Omental fat pad (tissue), 4 donors: ENCODE measurements around the gene SCFD2. TPM values are rescaled to one million over a fixed set of nuclear protein-coding genes. Genes with fewer than 3 reads are reported as not detected.

Source experiments
- ATAC-seq: fragments of 150-250 bp; one replicate; pipeline ENCODE4 v1.9.1; 2016; ENCODE audit warnings: mild to moderate bottlenecking, moderate library complexity; ENCODE audit not compliant: low FRiP score
- DNase-seq: peaks from one replicate; pipeline ENCODE4 v3.0.0-alpha.2; 2019; ENCODE audit warnings: low spot score
- total RNA-seq, 4 donors: library from RNA; depleted of rRNA; stranded (reverse); fragments of >200 nt; gene quantifications; one replicate each; pipeline ENCODE4 v1.1.0, GENCODE V29; 2016
- TF ChIP-seq, protein P1 (sequence below), 3 donors: fragments of 450-650 bp; IDR thresholded peaks; one replicate each; pipeline ENCODE4 v1.5.1; 2016 to 2017; ENCODE audit warnings: antibody characterized with exemption in 3 of 3, mild to moderate bottlenecking in 3 of 3, moderate library complexity in 2 of 3

Gene SCFD2
- total RNA-seq, 4 donors from 2014 or later, result 26.4 to 65.6 (median 28.4) TPM

DNA sequence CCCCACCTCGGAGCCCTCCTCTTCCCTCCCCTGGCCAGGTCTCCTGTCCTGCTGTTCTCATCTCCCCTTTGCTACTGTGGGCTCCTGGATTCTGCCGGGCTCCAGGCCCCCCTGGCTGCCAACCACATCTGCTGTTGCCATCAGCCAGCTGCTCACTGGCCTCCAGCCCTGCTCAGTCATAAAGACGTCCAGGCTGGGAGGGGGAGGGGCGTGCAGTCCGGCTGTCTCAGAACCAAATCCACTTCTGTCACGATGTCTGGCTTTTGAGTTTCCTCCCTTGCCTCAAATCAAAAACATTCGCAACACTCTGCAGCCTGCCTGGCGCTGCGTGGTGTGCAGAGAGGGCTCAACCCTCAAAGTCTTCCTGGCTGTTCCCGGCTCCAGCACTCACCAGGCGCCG, 496.7 kb downstream of the SCFD2 start:
- no peak for ATAC-seq
- DNase-seq, result no peak
- TF ChIP-seq, protein P1, sequence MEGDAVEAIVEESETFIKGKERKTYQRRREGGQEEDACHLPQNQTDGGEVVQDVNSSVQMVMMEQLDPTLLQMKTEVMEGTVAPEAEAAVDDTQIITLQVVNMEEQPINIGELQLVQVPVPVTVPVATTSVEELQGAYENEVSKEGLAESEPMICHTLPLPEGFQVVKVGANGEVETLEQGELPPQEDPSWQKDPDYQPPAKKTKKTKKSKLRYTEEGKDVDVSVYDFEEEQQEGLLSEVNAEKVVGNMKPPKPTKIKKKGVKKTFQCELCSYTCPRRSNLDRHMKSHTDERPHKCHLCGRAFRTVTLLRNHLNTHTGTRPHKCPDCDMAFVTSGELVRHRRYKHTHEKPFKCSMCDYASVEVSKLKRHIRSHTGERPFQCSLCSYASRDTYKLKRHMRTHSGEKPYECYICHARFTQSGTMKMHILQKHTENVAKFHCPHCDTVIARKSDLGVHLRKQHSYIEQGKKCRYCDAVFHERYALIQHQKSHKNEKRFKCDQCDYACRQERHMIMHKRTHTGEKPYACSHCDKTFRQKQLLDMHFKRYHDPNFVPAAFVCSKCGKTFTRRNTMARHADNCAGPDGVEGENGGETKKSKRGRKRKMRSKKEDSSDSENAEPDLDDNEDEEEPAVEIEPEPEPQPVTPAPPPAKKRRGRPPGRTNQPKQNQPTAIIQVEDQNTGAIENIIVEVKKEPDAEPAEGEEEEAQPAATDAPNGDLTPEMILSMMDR (IDR thresholded peaks at IDR 0.05), result no peak

DNA sequence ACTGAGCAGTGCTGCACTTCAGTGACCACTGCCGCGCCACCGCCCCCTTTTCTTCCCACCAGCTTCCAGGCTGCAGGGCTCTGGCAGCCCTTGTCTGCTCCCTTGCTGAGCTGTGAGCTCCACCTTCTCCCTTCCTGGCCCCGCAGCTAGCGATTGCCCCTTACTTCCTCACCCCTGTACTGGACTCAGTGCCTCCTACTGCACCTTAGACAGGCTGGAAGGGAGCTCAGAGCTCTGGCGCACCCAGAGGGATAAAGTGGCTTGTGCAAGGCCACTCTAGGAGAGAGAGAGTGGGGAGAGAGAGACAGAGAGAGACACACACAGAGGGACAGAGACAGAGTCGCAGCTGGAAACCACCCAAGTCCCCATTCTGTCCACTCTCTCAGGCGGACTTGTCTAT, 497.7 kb downstream of the SCFD2 start:
- ATAC-seq (no peak), DNase-seq (no peak)
- TF ChIP-seq, protein P1 (IDR thresholded peaks at IDR 0.05), result no peak

DNA sequence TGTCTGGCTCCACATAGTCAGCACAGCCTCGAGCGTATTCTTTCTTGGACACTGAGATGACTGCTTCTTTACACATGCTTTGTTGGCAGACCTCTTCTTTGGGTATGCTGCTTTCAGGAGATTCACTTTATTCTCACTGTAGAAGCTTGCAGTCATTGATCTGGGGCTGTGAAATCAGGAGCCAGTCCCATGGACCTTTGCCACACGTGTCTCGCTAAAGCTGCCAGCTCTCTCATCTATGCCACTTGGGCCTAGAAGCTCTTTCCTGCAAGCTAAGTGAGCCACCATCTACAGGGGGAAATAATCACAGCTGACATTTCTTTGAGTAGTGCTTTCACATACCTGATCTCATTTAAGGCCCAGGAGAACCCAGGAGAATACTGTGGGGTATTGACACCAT, 498.7 kb downstream of the SCFD2 start:
- TF ChIP-seq, protein P1 (IDR thresholded peaks at IDR 0.05), result no peak
- DNase-seq, result no peak
- ATAC-seq, result no peak

DNA sequence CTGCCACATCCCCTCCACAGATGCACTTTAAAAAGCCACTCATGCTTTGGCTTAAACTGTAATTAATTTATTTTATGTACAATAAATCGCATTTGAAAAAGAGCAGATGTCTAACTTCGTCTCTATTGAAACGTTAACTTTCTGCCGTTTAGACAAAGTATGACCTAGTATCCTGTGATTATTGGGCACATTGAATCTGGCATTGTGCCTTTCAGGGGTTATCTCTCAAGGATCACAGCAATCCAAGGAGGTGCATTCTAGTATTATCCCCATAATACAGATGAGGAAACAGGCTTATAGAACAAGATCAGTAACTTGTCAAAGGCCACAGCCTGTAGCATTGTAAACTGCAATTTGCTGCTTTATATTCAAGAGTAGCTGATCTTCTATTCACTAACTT, 499.1 kb downstream of the SCFD2 start:
- ATAC-seq (no peak), DNase-seq (no peak)
- TF ChIP-seq, protein P1 (IDR thresholded peaks at IDR 0.05), result no peak

DNA sequence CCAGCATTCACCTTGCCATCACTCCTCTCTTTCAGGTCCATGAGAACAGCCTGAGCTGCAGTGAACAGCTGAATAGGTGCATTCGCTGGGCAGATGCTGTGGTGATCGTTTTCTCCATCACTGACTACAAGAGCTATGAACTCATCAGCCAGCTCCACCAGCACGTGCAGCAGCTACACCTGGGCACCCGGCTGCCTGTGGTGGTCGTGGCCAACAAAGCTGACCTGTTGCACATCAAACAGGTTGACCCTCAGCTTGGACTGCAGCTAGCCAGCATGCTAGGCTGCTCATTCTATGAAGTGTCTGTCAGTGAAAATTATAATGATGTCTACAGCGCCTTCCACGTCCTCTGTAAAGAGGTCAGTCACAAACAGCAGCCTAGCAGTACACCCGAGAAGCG, 500.6 kb downstream of the SCFD2 start:
- ATAC-seq (no peak), DNase-seq (no peak)

DNA sequence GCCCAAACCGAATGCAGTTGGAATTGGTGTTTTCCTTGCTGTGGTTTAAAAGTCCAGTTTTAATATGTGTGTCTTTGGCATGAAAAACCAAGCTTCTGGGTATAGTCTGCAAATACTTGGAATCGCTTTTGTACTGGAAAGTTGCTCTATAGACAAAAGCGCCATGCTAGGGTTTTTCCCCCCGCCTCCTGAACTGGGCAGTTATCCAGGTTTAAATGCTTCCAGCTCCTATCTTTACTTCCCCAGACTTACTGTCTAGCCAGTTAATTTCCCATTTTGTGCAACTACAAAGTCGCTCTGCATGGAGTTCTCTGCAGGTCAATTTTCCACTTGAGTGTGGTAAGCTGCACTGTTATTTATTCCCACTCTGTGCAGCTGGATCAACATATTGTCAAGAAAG, 501.1 kb downstream of the SCFD2 start:
- DNase-seq, result no peak
- no peak for ATAC-seq
- TF ChIP-seq, protein P1 (IDR thresholded peaks at IDR 0.05), result no peak

More for the DNA sequence above, 500.6 kb downstream of the SCFD2 start:
- TF ChIP-seq, protein P1 (IDR thresholded peaks at IDR 0.05), result no peak

DNA sequence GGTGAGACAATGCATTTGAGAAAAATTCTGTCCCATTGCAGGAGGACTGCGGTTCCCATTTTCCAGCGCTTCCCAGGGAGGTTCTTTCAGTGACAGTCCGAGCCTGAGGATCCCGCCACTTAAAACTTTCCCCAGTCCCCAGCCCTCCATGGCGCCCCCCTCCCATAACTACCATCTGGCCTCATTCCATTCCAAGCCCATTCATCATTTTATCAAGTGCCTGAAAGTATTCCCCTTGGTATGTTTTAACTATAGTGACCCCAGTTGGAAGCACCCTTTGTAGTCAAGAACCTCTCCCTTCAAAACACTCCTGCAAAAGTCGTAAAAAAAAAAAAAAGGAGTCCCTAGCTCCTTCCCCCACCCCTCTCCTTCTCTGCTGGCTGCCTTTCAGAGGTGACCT, 502.5 kb downstream of the SCFD2 start:
- DNase-seq, result no peak
- TF ChIP-seq, protein P1 (IDR thresholded peaks at IDR 0.05), result no peak
- ATAC-seq, result no peak
